OCI-LY7 (cell line): ENCODE results near the gene TRERF1. TPM values are rescaled to one million over a fixed set of nuclear protein-coding genes. Genes with fewer than 3 reads are reported as not detected.

Source experiments
- BruUV-seq: library from RNA; stranded (reverse); fragments of 400-500 nt; replicated peaks from 2 replicates; lab custom pipeline; 2021; lab: Mats Ljungman, UMichigan
- CTCF ChIA-PET: fragments of 300-600 bp; sonication (Branson Sonifier 250); formaldehyde crosslinking; loops from one replicate; lab custom pipeline; 2022; ENCODE audit warnings: antibody characterized with exemption; ENCODE audit not compliant: unreplicated experiment; lab: Charles Lee
- POLR2A ChIA-PET: fragments of 300-600 bp; sonication (Branson Sonifier 250); formaldehyde crosslinking; loops from one replicate; lab custom pipeline; 2022; ENCODE audit warnings: antibody characterized with exemption; lab: Charles Lee
- DNase-seq: peaks from one replicate; pipeline ENCODE4 v3.0.0-alpha.2; 2015; ENCODE audit warnings: low spot score
- H2AFZ ChIP-seq: fragments of 200-600 bp; sonication (generic), shearing (Covaris generic); 2 replicates; pipeline ENCODE4 v1.6.1; 2014; ENCODE audit warnings: mild to moderate bottlenecking, antibody characterized with exemption, low read length, moderate library complexity
- H3K27ac ChIP-seq: fragments of 200-600 bp; sonication (generic); 2 replicates; pipeline ENCODE4 v1.5.1; 2014; ENCODE audit warnings: mixed run types, low read depth, mild to moderate bottlenecking, moderate library complexity, low read length, inconsistent platforms; ENCODE audit not compliant: poor library complexity, severe bottlenecking
- H3K36me3 ChIP-seq: fragments of 200-600 bp; sonication (generic); 2 replicates; pipeline ENCODE4 v1.6.1; 2014; ENCODE audit warnings: mild to moderate bottlenecking, antibody characterized with exemption, low read length, moderate library complexity, mixed read lengths; ENCODE audit not compliant: insufficient read depth
- H3K4me1 ChIP-seq: fragments of 200-600 bp; sonication (generic); 2 replicates; pipeline ENCODE4 v1.5.1; 2014; ENCODE audit warnings: mild to moderate bottlenecking, low read length; ENCODE audit not compliant: insufficient read depth, poor library complexity, severe bottlenecking
- H3K4me2 ChIP-seq: fragments of 200-600 bp; sonication (generic); 2 replicates; pipeline ENCODE4 v1.6.1; 2014; ENCODE audit warnings: mild to moderate bottlenecking, low read length
- H3K4me3 ChIP-seq: fragments of 200-600 bp; sonication (generic); 2 replicates; pipeline ENCODE4 v1.5.1; 2014; ENCODE audit warnings: mild to moderate bottlenecking, low read depth, low read length; ENCODE audit not compliant: poor library complexity, severe bottlenecking
- H3K79me2 ChIP-seq: fragments of 200-600 bp; sonication (generic); 2 replicates; pipeline ENCODE4 v1.6.1; 2016; ENCODE audit warnings: low read depth, mild to moderate bottlenecking, low read length, moderate library complexity, mixed read lengths; ENCODE audit not compliant: insufficient read depth
- H3K9me2 ChIP-seq: fragments of 200-600 bp; sonication (generic); 2 replicates; pipeline ENCODE4 v1.6.1; 2016; ENCODE audit warnings: mild to moderate bottlenecking, low read length, mixed read lengths; ENCODE audit not compliant: insufficient read depth
- H3K9me3 ChIP-seq: fragments of 200-600 bp; sonication (generic); 2 replicates; pipeline ENCODE4 v1.6.1; 2014; ENCODE audit warnings: mild to moderate bottlenecking, mixed run types, low read length, mixed read lengths
- H4K20me1 ChIP-seq: fragments of 200-600 bp; sonication (generic); 2 replicates; pipeline ENCODE4 v1.6.1; 2014; ENCODE audit warnings: mild to moderate bottlenecking, antibody characterized with exemption, low read length, moderate library complexity, mixed read lengths; ENCODE audit not compliant: insufficient read depth
- CTCF ChIP-seq: fragments of 200-600 bp; sonication (generic); conservative IDR thresholded peaks from 2 replicates; pipeline ENCODE4 v1.5.1; 2014; ENCODE audit warnings: mild to moderate bottlenecking, antibody characterized with exemption, low read length, moderate library complexity, mixed read lengths
- EZH2phosphoT487 ChIP-seq: fragments of 200-600 bp; sonication (generic); IDR thresholded peaks from 2 replicates; pipeline ENCODE4 v1.6.1; 2018; ENCODE audit warnings: low read depth, borderline replicate concordance, mild to moderate bottlenecking, mixed run types, antibody characterized with exemption, low read length, moderate library complexity, mixed read lengths
- intact Hi-C: fragments of 100-400 bp; cut with micrococcal nuclease; formaldehyde crosslinking; loops from one replicate; pipeline ENCODE4 v1.10.0; 2022; ENCODE audit not compliant: unreplicated experiment
- total RNA-seq, 2 experiments: library from RNA; depleted of rRNA in 1 of 2; stranded (reverse); fragments of >200 nt in 1 of 2; shearing (Covaris generic) in 1 of 2; gene quantifications; 2 replicates each; pipeline ENCODE4 v1.2.3, GENCODE V29; 2014 to 2022

The TRERF1 gene
- total RNA-seq, 2 experiments from 2014 or later = 5.7 to 12.9 TPM

DNA sequence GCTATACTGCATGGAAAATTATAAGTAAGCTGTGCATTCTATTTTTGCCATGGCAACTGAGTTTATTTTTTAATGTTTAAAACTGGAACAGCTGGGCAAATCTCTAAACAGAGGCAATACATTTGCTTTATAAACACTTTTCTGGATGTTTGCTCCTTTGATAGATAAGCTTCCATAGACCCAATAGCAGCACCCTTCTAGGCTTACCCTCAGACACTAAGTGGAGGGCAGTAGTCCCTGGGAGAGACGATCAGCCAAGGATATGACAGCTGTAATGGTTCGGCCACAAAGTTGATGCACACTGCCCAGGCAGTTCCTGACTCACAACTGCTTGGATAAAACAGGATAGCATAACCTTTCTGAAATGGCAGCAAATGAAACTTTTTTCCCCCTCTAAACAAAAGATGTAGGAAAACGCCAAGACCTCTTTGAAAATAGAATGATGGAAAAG, 225.5 kb downstream of the TRERF1 start:
- no peak overlapping the region for H3K4me3 ChIP-seq
- peaks cover 6% of the 10 kb centered on the region for H3K4me1 ChIP-seq
- H3K36me3 ChIP-seq = no peaks in the 10 kb centered on the region
- intact Hi-C loops = no loop called here
- DNase-seq = no peak
- no peaks in the 10 kb centered on the region for H3K79me2 ChIP-seq
- no peaks in the 10 kb centered on the region for H3K9me2 ChIP-seq
- TF ChIP-seq CTCF (no peak), EZH2phosphoT487 (no peak)
- ChIA-PET CTCF (no interaction called here), POLR2A (interaction anchor here (0.6 to 1.8 kb wide), 4 partner anchors 9 to 462 kb away, joined by 3 to 7 read pairs (median 6); partner anchors contain the start of gene TAF8)
- H3K4me2 ChIP-seq = no peak overlapping the region
- H2AFZ ChIP-seq = no peak overlapping the region
- H4K20me1 ChIP-seq = no peaks in the 10 kb centered on the region
- H3K27ac ChIP-seq = no peak overlapping the region
- no peaks in the 10 kb centered on the region for H3K9me3 ChIP-seq
- no TSS peak for BruUV-seq

- no peak for DNase-seq
- Histone ChIP-seq H2AFZ (no peak overlapping the region), H3K4me2 (no peak overlapping the region), H3K9me3 (no peaks in the 10 kb centered on the region), H3K79me2 (no peaks in the 10 kb centered on the region), H3K4me3 (no peak overlapping the region), H3K9me2 (no peaks in the 10 kb centered on the region), H3K36me3 (no peaks in the 10 kb centered on the region), H3K4me1 (peaks cover 6% of the 10 kb centered on the region), H4K20me1 (no peaks in the 10 kb centered on the region), H3K27ac (no peak overlapping the region)
- ChIA-PET CTCF (no interaction called here), POLR2A (interaction anchor here (1.6 to 1.8 kb wide), 2 partner anchors 10 to 175 kb away, joined by 6 to 7 read pairs; partner anchors contain the start of gene TAF8)
- TF ChIP-seq EZH2phosphoT487 (no peak), CTCF (no peak)
- no TSS peak for BruUV-seq
- intact Hi-C loops = no loop called here
These were observed 226.3 kb downstream of the TRERF1 start for GRCh38 chr6:42225419-42225818.

GRCh38 chr6:42225029-42225339, 226.7 kb downstream of the TRERF1 start:
- H4K20me1 ChIP-seq = no peaks in the 10 kb centered on the region
- TF ChIP-seq CTCF (no peak), EZH2phosphoT487 (no peak)
- no peaks in the 10 kb centered on the region for H3K9me3 ChIP-seq
- no peaks in the 10 kb centered on the region for H3K36me3 ChIP-seq
- peaks cover 6% of the 10 kb centered on the region for H3K4me1 ChIP-seq
- H2AFZ ChIP-seq = no peak overlapping the region
- no peak for DNase-seq
- POLR2A ChIA-PET = interaction anchor here (0.6 to 1.8 kb wide), 2 partner anchors 10 to 44 kb away, joined by 4 to 7 read pairs; no protein-coding TSS in a partner anchor
- H3K27ac ChIP-seq = no peak overlapping the region
- H3K4me2 ChIP-seq = no peak overlapping the region
- H3K9me2 ChIP-seq = no peaks in the 10 kb centered on the region
- no TSS peak for BruUV-seq
- CTCF ChIA-PET = no interaction called here
- H3K79me2 ChIP-seq = no peaks in the 10 kb centered on the region
- H3K4me3 ChIP-seq = no peak overlapping the region
- intact Hi-C loops = no loop called here
